ENCODE measurements around the gene OR1E2. TPM values are rescaled to one million over a fixed set of nuclear protein-coding genes. Genes with fewer than 3 reads are reported as not detected.
"Not testable (repeated sequence)": the region's sequence is repeated elsewhere in the genome, so short reads cannot be mapped to it uniquely, and the experiment has no call there.

The OR1E2 gene, protein sequence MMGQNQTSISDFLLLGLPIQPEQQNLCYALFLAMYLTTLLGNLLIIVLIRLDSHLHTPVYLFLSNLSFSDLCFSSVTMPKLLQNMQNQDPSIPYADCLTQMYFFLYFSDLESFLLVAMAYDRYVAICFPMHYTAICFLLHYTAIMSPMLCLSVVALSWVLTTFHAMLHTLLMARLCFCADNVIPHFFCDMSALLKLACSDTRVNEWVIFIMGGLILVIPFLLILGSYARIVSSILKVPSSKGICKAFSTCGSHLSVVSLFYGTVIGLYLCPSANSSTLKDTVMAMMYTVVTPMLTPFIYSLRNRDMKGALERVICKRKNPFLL
- total RNA-seq, result not detected

DNA sequence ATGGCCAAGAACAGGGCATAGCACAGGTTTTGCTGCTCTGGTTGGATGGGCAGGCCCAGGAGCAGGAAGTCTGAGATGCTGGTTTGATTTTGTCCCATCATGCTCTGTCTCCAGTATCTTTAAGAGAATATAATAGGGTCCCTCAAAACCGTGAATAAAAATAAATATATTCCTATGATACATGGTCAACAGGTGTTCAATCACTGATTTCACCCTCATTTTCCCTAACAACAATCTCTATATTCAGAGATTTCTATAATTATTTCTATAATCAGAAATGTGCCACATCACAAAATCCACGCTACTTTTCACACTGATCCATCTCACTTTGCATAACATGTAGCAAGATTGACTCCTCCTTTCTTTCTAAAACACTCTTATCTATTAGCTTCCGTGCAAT lies at the start of gene OR1E2:
Gene OR1E2 (minus strand): TSS at position 101 of the 400 bp plus-strand sequence. CDS start 0 bp downstream, at position 101.
- no peak for DNase-seq (ENCODE audit: low spot score in 2 of 2)
- FAIRE-seq, result no peak

DNA sequence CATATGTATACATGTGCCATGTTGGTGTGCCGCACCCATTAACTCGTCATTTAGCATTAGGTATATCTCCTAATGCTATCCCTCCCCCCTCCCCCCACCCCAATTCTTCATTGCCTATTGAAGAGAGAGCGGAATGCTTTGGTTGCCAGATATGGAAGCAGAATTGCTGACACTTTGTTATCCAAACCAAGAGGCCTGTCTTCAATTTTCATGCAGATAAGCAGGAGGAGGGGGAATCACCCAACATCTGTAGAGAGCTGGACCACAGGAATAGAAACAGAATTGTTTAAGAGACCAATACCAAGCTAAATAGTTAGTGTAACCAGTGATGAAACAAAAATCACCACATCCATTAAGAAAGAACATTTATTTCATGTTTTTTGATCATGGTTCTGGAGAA lies 49.2 kb upstream of the OR1E2 start:
- FAIRE-seq, result no peak
- DNase-seq (ENCODE audit: low spot score in 2 of 2), result no peak

DNA sequence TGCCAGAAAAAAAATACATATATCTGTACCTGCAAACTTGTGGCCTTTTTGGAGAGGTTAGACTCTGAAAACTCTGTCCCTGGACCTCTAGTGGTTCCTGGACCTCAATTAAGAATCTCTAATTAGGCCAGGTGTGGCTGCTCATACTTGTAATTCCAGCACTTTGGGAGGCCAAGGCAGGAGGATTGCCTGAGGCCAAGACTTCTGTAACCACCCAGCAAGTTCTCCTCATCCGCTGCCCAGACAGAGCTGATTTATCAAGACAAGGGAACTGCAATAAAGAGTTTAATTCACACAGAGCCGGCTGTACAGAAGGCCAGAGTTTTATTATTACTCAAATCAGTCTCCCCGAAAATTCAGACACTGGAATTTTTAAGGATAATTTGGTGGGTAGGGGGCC lies 46.3 kb upstream of the OR1E2 start:
- FAIRE-seq, result no peak

DNA sequence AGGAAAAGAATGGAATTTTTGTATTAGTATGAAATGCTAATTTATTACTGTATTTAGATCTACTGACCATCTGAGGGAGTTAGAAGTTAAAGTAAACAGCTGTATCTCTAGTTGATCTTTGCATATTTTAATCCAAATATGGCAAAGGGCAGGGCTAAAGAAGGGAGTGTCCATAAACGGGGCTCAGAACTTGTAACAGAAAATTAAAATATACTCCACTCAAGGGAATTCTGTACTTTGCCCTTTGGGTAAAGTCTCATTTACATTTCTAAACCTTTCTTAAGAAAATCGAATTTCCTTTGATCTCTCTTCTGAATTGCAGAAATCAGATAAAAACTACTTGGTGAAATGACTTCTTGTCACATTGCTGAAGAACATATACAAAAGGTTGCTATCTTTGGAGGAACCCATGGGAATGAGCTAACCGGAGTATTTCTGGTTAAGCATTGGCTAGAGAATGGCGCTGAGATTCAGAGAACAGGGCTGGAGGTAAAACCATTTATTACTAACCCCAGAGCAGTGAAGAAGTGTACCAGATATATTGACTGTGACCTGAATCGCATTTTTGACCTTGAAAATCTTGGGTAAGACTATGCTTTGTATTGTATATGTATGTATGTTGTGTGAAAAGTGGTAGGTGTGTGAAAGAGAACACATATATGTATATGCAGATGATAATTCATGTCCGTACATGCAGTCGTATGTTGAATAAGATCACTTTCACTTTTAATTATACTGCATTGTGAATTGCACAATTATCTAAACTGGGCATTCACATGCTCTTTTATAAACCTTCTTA lies 42.4 kb upstream of the OR1E2 start, which contains the start of gene ASPA:
Gene ASPA (plus strand): TSS at position 186 of the 799 bp plus-strand sequence. CDS start 163 bp downstream, at position 349.
- FAIRE-seq (peak; percentile 34), DNase-seq (ENCODE audit: low spot score in 2 of 2) (peak in 1 of 2 donors; percentile 48)

More for the DNA sequence above, 46.3 kb upstream of the OR1E2 start:
- DNase-seq (ENCODE audit: low spot score in 2 of 2), result no peak

DNA sequence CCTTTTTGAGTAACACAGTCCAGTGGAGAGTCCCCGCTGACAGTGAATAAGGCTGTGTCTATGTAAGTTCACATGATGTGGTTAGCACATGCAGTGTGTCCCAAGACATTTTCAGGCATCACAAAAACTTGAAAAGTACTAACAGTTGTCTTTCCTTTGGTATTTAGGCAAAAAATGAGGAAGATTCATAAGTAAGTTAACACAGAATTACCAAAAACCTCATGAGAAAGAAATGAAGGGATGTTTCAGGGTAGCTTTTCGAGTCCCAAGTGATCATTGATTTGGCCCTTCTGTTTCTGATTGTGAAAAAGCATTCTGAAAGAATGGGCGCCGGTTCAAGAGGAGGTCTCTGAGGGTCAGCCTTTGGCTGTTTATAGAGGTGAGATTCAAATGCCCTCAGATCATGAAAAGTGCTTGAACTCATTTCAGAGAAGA lies 41.6 kb upstream of the OR1E2 start:
- FAIRE-seq (no peak), DNase-seq (ENCODE audit: low spot score in 2 of 2) (peak in 1 of 2 donors; percentile 18)

DNA sequence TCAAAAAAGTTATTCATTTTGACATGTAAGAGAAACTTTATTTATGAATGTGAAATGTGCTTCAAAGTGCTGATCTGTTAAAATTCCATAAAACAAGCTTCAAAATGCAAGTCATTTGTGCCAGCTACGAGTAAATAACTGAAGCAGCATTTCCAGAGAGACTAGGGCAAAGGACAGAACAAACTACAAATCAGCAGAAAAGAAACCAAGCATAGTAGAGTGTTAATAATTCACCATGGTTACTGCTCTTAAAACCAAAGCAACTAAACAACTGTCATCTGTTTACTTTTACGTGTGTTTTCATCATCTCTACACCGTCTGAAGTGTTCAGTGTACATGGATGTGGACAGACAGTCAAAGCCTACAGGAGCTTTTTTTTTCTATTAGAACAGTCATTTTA lies 40.6 kb upstream of the OR1E2 start:
- peak in 1 of 2 donors; percentile 44 for DNase-seq (ENCODE audit: low spot score in 2 of 2)
- FAIRE-seq, result no peak

DNA sequence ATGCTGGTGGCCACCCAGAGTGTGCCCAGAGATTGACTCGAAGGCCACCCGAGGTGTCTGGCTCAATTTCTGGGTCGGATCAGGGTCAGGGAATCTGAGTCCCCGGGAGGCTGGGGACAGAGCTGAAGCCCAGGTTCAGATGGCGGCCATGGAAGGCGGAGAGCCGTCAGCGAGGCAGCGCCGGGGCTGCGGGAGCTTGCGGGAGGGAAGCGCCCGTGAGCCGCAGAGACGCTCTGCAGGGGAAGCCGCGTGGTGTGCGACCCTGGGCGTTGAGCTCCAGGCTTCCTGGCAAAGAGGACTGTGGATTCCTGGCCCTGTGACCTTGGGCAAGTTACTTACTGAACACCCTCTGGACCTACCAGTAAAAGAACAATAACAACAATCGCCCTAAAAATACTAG lies 38.5 kb upstream of the OR1E2 start:
- no peak for DNase-seq (ENCODE audit: low spot score in 2 of 2)
- no peak for FAIRE-seq

DNA sequence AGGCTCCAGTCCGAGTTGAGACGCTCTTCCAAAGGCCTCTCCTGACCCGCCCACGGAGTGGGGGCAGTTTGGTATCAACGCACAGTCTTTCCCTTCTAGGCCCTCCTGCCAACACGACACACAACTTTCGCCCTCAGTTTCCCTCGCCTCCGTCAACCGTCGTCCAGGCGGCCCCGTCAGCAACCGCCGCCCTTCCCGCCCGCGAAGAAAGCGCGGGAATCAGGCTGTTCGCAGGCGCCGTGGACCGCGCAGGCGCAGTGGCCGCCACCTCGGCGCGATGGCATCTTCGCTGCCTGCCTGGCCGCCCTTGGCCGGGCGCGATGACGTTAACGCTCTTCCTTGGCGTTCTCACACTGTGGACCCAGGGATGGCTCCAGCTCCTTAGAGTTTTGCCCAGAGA lies 38.0 kb upstream of the OR1E2 start, which contains the start of gene SPATA22:
Gene SPATA22 (minus strand): TSS at position 221 of the 400 bp plus-strand sequence. CDS start 2,494 bp downstream, outside the sequence.
- FAIRE-seq (no peak), DNase-seq (ENCODE audit: low spot score in 2 of 2) (no peak)

DNA sequence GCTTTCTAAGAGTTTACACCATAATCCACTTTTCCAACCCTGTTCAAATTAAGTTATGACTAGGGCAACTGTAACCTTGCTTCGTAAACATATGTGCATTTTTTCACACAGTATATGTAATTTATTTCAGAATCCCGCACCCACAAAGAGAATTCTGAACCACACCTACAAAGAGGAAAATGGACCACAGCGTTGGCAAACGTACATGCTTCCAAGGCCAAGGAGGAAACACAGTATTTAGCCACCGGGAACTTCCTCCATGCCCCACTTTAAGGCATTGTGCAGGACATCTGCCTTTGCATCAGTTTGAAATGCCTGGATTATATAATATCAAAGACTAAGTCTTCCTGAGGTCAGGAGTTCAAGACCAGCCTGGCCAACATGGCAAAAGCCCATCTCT lies 35.9 kb upstream of the OR1E2 start:
- FAIRE-seq (no peak), DNase-seq (ENCODE audit: low spot score in 2 of 2) (no peak)

DNA sequence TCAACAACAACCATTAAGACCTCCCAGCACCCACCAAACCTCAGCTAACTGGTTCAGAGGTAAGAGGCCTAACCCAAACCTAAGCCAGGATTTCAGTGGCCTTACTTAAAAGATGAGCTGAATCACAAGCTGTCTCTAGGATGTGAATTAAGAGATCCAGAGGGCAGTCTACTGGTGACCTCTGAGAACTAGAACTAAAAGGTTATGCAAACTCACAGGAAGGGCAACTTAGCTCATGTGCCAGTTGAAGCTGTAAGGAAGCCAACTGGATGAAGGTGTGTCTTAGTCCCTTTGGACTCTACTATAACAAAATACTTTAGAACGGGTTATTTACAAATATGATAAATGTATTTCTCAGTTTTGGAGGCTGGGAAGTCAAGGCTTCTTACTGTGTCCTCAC lies 32.7 kb upstream of the OR1E2 start:
- FAIRE-seq; DNase-seq (ENCODE audit: low spot score in 2 of 2): not testable (repeated sequence)

DNA sequence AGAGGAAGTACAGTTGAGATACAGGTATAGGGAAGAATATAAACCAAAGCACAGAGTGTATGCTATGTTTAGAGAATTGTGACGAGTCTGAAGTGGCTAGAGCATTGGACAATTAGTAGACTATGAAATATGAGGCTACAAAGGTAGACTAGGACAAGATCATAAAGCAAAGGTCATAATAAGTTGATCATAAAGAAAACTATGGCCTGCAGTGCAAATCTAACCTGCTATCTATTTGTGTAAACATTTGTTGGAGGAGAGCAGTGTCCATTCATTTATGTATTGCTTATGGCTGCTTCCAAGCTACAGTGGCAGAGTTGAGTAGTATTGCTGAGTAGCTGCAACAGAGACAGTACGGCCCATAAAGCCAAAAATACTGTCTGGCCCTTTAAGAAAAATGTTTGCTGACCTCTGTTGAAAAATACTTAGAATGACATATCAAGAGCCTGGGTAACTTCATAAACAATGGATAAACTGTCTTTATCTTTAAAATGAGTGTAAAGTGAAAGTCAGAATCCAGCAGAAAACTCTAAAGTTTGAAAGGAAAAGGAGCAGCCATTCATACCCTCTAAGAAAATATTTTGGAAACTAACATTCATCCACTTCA lies 14.5 kb upstream of the OR1E2 start:
- no peak for DNase-seq (ENCODE audit: low spot score in 2 of 2)
- no peak for FAIRE-seq

DNA sequence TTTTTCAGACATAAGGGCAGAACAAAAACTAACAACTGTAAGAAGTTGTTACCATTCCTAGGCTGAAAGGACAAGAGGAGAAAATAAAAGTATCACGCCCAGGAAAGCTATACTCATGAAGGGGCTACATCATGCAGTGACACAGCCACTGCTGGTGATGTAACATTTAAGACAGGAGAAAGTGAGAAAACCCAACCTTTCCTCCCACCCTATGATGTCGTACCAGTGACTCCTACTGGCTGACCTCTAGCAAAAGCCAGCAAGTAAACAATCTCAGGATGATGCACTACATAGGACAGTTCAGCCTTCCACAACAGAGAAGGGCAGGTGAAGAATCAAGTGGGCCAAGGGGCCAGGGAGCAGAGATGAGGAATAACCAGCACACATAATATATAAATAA lies 14.0 kb upstream of the OR1E2 start:
- no peak for DNase-seq (ENCODE audit: low spot score in 2 of 2)

DNA sequence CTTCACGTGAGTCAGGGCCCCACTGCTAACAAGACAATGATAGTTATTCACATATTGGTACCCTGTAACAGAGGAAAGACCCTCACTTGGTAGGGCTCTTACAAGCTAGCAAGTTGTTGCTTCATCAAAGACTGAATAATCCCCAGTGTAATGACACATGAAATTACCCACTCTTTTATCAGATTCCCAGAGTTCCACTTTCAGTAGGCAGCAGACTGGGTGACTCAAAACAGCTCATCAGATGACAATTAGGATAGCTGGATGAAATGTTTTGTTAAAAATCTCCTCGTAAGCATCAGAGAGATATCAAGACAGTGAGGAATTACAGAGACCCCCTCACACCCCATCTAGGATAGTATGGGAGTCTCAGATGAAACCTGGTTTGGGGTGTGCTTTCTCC lies 6.8 kb upstream of the OR1E2 start:
- DNase-seq (ENCODE audit: low spot score in 2 of 2), result no peak
- no peak for FAIRE-seq

More for the DNA sequence above, 14.0 kb upstream of the OR1E2 start:
- FAIRE-seq, result no peak

DNA sequence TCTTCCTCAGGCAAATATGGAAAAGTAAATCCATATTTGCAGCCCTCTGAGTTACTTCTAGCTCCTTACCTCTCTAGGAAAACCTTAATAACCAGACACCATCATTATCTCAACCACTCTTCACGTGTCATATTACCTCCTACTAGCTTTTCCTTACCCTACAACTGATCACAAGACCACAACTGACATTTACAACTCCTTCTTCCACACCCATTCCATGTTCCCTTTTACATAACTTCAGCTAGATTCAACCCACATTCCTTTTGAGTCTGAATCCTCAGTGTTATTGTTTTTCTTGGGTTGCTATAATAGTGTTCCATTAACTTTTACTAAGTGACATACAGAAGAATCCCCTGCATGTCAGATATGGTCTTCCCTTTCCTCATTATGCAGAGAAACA lies 4.7 kb upstream of the OR1E2 start:
- FAIRE-seq (no peak), DNase-seq (ENCODE audit: low spot score in 2 of 2) (no peak)

DNA sequence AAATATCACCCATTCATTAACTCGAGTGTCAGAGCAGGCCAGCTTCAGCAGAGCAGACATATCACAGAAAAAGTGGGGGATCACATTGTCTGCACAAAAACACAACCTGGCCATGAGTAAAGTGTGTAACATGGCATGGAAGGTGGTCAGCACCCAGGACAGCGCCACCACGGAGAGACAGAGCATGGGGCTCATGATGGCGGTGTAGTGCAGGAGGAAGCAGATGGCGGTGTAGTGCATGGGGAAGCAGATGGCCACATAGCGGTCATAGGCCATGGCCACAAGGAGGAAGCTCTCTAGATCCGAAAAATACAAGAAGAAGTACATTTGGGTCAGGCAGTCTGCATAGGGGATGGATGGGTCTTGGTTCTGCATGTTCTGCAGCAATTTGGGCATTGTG lies 426 bp downstream of the OR1E2 start:
- DNase-seq (ENCODE audit: low spot score in 2 of 2); FAIRE-seq: not testable (repeated sequence)

DNA sequence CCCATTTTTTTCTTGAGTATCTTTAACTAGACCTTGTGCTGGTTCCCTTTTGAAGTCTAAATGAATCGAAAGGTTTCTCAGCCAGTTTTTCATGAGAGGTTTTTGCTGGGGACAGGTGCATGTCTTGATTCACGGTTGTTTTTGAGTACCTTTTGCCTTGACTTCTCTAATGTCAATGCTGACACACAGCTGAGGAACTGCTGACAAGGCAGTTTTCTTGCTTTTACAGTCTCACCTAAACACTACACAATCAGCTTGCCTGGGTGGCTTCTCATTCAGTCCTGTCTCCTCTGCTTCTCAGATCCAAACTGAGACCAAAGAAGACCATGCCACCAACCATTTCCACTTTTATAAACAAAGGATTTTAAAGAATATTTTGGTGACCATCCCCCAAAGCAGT lies 15.4 kb downstream of the OR1E2 start:
- FAIRE-seq, result no peak
- no peak for DNase-seq (ENCODE audit: low spot score in 2 of 2)

DNA sequence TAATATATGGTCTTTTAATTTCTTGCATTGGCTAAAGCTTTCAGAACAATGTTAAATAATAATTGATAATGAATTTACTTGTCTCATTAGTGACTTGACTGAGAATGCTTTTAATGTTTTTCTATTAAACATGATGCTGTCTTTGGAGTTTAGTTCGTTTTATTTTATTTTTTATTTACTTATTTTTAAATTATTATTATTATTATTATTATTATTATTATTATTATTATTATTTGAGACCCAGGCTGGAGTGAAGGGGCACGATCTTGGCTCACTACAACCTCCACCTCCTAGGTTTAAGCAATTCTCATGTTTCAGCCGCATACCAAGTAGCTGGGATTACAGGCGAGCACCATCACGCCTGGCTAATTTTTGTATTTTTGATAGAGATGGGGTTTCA lies 18.0 kb downstream of the OR1E2 start:
- no peak for FAIRE-seq
- DNase-seq (ENCODE audit: low spot score in 2 of 2), result no peak

DNA sequence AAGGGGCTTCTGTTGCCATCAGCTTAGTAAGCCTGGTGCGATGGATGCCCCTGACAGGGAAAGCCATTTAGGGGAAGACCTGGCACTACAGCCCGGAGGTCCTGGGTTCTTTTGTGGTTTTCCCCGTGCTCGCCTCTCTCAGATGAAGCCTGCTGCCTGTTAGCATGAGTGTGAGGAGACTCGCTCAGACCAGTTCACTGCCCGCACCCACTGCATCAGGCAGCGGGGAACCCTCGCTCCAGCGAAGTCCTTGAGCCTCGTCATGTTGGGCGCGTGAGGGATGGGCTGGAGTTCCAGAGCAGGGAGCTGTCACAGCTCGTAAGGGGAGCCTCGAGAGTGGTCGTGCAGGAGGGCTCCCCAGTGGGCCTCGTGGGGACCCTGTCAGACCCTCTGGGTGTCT lies 21.4 kb downstream of the OR1E2 start:
- FAIRE-seq; DNase-seq (ENCODE audit: low spot score in 2 of 2): not testable (repeated sequence)

DNA sequence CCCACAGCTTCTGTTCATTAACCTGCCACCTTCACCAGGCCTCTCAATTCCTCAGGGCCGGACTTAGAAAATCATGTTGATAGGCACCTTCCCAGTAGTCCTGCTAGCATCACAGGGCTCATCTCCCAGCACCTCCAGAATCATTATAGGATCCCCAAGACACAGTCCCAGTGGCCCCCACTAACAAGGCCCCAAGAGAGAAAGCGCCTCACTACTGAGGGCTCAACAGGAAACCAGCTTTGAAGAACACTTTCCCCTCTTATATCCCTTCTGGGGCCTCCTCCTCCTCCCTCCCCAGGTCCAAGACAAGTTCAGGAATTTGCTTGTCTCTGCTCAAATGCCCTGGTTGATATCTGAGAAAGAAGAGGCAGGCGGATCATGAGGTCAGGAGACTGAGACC lies 22.6 kb downstream of the OR1E2 start, which contains the start of gene OR3A3:
Gene OR3A3 (plus strand): TSS at position 301 of the 400 bp plus-strand sequence.
- DNase-seq (ENCODE audit: low spot score in 2 of 2) (no peak), FAIRE-seq (no peak)

DNA sequence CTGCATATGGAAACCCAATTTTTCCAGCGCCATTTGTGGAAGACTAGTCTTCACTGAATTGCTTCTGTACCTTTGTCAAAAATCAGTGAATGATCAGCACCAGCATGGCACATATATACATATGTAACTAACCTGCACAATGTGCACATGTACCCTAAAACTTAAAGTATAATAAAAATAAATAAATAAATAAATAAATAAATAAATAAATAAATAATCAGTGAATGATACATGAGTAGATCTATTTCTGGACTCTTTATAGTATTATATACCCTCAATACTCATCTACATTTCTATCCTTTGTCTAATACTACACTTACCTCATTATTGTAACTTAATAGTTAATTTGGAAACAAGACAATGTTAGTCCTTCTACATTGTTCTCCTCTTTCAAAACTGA lies 29.8 kb downstream of the OR1E2 start:
- not testable (repeated sequence) for FAIRE-seq; DNase-seq (ENCODE audit: low spot score in 2 of 2)

DNA sequence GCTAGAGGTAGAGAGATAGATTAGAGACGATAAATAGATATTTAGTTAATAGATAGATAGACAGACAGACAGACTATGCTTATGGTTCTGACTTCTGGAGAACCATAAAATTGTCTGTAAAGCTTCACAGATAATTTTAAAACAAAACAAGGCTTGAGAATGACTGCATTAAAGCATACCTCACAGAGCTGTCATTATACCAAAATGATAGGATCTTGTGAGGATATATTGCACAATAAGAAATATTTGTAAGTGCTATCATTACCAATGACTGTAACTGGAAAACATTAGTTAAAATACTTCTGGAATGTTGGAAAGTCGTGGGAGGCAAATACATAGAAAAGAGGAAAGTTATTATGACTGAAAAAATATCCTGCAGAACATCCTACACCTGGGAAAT lies 31.9 kb downstream of the OR1E2 start:
- FAIRE-seq, result no peak
- no peak for DNase-seq (ENCODE audit: low spot score in 2 of 2)

All from frontal cortex (tissue), 4 donors.